HG03521 (cell line): Measurements from ENCODE around the gene OR8B12.
"Not testable (repeated sequence)": the region's sequence is repeated elsewhere in the genome, so short reads cannot be mapped to it uniquely, and the experiment has no call there.

Experiments used
- ATAC-seq: cut with Tn5 transposase; IDR thresholded peaks from one replicate; pipeline ENCODE4 v1.9.1; 2021; ENCODE audit warnings: mild to moderate bottlenecking, moderate library complexity; ENCODE audit not compliant: unreplicated experiment

Gene OR8B12

GRCh38 chr11:124533626-124534025 lies 9.8 kb downstream of the OR8B12 start:
- ATAC-seq, result no peak

DNA sequence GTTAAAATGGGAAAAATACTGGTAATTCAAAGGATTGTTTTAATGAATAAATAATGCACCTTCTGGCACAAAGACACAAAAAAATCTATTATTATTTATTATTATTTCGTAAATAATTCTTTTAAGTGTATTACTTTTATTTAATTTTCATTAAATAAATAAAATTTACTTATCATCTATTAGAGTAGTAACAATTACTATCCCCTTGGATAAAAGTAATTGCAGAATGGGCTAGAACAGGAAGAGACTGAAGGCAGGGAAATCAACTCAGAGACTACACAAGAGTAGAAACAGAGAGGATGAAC lies 23.0 kb downstream of the OR8B12 start:
- ATAC-seq, result no peak

GRCh38 chr11:124519850-124520549 lies 23.5 kb downstream of the OR8B12 start:
- ATAC-seq, result no peak

DNA sequence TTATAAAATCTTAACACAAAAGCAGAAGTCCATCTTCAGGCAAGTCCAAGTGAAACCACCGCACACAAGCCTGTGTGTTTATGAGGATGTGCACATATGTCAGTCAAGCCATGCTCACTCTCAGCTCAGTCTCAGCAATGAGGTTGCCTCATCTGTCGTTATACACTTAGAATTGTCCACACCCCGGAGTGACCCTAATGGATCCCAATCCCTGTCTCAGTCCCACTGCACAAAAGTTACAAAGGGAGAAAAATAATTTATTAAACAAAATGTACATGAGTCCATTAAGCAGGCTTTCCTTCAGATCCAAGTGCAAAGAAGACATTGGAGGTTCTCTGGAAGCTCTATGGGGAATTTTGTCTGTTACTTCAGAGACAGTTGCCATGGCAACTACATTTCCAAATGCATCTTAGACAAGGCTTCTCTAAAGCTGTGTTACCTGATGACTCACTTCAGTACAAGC lies 24.4 kb downstream of the OR8B12 start:
- no peak for ATAC-seq

GRCh38 chr11:124517314-124517713 lies 26.1 kb downstream of the OR8B12 start:
- ATAC-seq, result no peak

- not testable (repeated sequence) for ATAC-seq
These were observed 28.8 kb downstream of the OR8B12 start for GRCh38 chr11:124514675-124515074.

DNA sequence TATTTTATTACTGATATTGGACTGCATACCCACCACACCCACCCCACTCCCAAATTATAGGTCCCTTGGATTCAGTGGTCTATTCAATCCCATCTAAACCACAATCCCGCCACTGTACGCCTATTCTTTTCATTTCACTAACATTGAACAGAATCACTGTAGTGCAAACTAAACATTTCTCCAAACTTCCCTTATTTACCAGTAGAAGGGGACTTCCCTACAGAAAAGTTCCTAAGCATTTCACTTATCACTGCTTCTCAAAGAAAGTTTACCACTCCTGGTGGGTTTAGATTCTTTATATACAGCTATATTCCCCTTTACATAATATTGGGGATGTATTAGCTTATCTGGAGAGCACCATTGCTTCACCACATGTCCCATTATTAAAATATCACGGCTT lies 29.3 kb downstream of the OR8B12 start:
- ATAC-seq, result no peak

- no peak for ATAC-seq
These were observed 31.7 kb downstream of the OR8B12 start for GRCh38 chr11:124511745-124512144.

- no peak for ATAC-seq
These were observed 33.2 kb downstream of the OR8B12 start for GRCh38 chr11:124510279-124510678.

- no peak for ATAC-seq
These were observed 43.7 kb downstream of the OR8B12 start for GRCh38 chr11:124499711-124500110.

GRCh38 chr11:124493016-124493655 lies 50.3 kb downstream of the OR8B12 start:
- ATAC-seq, result no peak
